ENCODE measurements around the gene PAPOLA. TPM values are rescaled to one million over a fixed set of nuclear protein-coding genes. Genes with fewer than 3 reads are reported as not detected.
A peak's percentile ranks its signal among the peaks of the same experiment; 100 is the strongest.

Gene PAPOLA
- total and polyA plus RNA-seq, 7 donors: 55.5 to 141 (median 91.7) TPM

GRCh38 chr14:96590190-96590864, 88.1 kb downstream of the PAPOLA start:
- H3K27me3 ChIP-seq (ENCODE audit: insufficient read depth in 3 of 3, low read length in 2 of 3): peaks cover 0 to 50% (median 14%) of the 10 kb centered on the region in 3 donors
- no peaks in the 10 kb centered on the region for H3K4me1 ChIP-seq
- intact Hi-C loops (cut with DNase I): no loop called here
- H3K27ac ChIP-seq: no peak overlapping the region
- ATAC-seq (no peak), DNase-seq (no peak)
- WGBS, 3 donors: 73 to 75% (median 75%) methylated on average over 9 of the region's 9 CpGs
- H3K4me3 ChIP-seq: no peak overlapping the region
- H3K9me3 ChIP-seq: no peaks in the 10 kb centered on the region
- no peak for TF ChIP-seq CTCF (IDR thresholded peaks at IDR 0.05)
- no peaks in the 10 kb centered on the region for H3K36me3 ChIP-seq (ENCODE audit: insufficient read depth in 1 of 2, low read depth in 1 of 2)

GRCh38 chr14:96592591-96593386, 90.6 kb downstream of the PAPOLA start:
- WGBS, 3 donors: 8 to 9% (median 9%) methylated on average over 53 to 54 of the region's 54 CpGs
- Histone ChIP-seq H3K27me3 (ENCODE audit: insufficient read depth in 3 of 3, low read length in 2 of 3) (peaks cover 0 to 34% (median 14%) of the 10 kb centered on the region in 3 donors), H3K27ac (no peak overlapping the region), H3K9me3 (no peaks in the 10 kb centered on the region), H3K36me3 (ENCODE audit: insufficient read depth in 1 of 2, low read depth in 1 of 2) (no peaks in the 10 kb centered on the region), H3K4me1 (no peaks in the 10 kb centered on the region), H3K4me3 (peak overlapping the region; percentile 43)
- DNase-seq (peak in 1 of 2 donors; percentile 64), ATAC-seq (peak in 1 of 4 donors; percentile 21)
- intact Hi-C loops (cut with DNase I): no loop called here
- TF ChIP-seq CTCF (IDR thresholded peaks at IDR 0.05): no peak

- no peaks in the 10 kb centered on the region for H3K36me3 ChIP-seq (ENCODE audit: insufficient read depth in 1 of 2, low read depth in 1 of 2)
- no peak for DNase-seq
- 61 to 71% (median 66%) methylated on average over 6 of the region's 6 CpGs for WGBS, 3 donors
- H3K27me3 ChIP-seq (ENCODE audit: insufficient read depth in 3 of 3, low read length in 2 of 3): peaks cover 0 to 34% (median 11%) of the 10 kb centered on the region in 3 donors
- no peak for TF ChIP-seq CTCF (IDR thresholded peaks at IDR 0.05)
- H3K4me3 ChIP-seq: no peak overlapping the region
- ATAC-seq: no peak
- no peak overlapping the region for H3K27ac ChIP-seq
- intact Hi-C loops (cut with DNase I): no loop called here
- H3K9me3 ChIP-seq: no peaks in the 10 kb centered on the region
- no peaks in the 10 kb centered on the region for H3K4me1 ChIP-seq
Measured at GRCh38 chr14:96594961-96595360, 92.8 kb downstream of the PAPOLA start.

- TF ChIP-seq CTCF (IDR thresholded peaks at IDR 0.05): no peak
Measured at GRCh38 chr14:96597680-96598079, 95.5 kb downstream of the PAPOLA start.

More at GRCh38 chr14:96597680-96598079, 95.5 kb downstream of the PAPOLA start:
- H3K36me3 ChIP-seq (ENCODE audit: insufficient read depth in 1 of 2, low read depth in 1 of 2): no peaks in the 10 kb centered on the region
- H3K27ac ChIP-seq: no peak overlapping the region
- ATAC-seq (no peak), DNase-seq (no peak)
- peaks cover 0 to 32% (median 9%) of the 10 kb centered on the region in 3 donors for H3K27me3 ChIP-seq (ENCODE audit: insufficient read depth in 3 of 3, low read length in 2 of 3)
- intact Hi-C loops (cut with DNase I): no loop called here
- no peaks in the 10 kb centered on the region for H3K4me1 ChIP-seq
- H3K9me3 ChIP-seq: no peaks in the 10 kb centered on the region
- no peak overlapping the region for H3K4me3 ChIP-seq
- WGBS, 3 donors: 81 to 82% (median 82%) methylated on average over 5 of the region's 5 CpGs

Data from psoas muscle (tissue), 8 donors.